ENCODE results near the gene ZNF180.

ZNF180 gene

GRCh38 chr19:44447916-44448674, 52.2 kb downstream of the ZNF180 start, which contains the start of gene ZNF229 (continued):
- TF ChIP-seq MEIS1 (CRISPR knock-in tag; IDR thresholded peaks at IDR 0.05; ENCODE audit: borderline replicate concordance) (no peak), ZSCAN18 (tag by site-specific recombination; IDR thresholded peaks at IDR 0.05) (no peak), HIC1 (tag by site-specific recombination; IDR thresholded peaks at IDR 0.05) (no peak), ZSCAN16 (tag by site-specific recombination; IDR thresholded peaks at IDR 0.05) (no peak), ZBTB17 (tag by site-specific recombination; IDR thresholded peaks at IDR 0.05) (peak; percentile 93), ZNF214 (tag by site-specific recombination; IDR thresholded peaks at IDR 0.05; ENCODE audit: borderline replicate concordance) (no peak), ZBTB6 (tag by site-specific recombination; IDR thresholded peaks at IDR 0.05) (no peak), ZNF514 (tag by site-specific recombination; IDR thresholded peaks at IDR 0.05) (no peak), ZNF518A (tag by site-specific recombination; conservative IDR thresholded peaks at IDR 0.05; ENCODE audit: low read depth) (peak; percentile 99), ZNF157 (tag by site-specific recombination; IDR thresholded peaks at IDR 0.05) (no peak), ZNF433 (tag by site-specific recombination; IDR thresholded peaks at IDR 0.05; ENCODE audit: low read depth) (no peak), ZNF623 (tag by site-specific recombination; IDR thresholded peaks at IDR 0.05) (no peak), ZNF155 (tag by site-specific recombination; IDR thresholded peaks at IDR 0.05) (no peak), ZNF169 (tag by site-specific recombination; IDR thresholded peaks at IDR 0.05) (no peak), ZNF837 (tag by site-specific recombination; IDR thresholded peaks at IDR 0.05) (no peak), ZNF560 (tag by site-specific recombination; IDR thresholded peaks at IDR 0.05; ENCODE audit: borderline replicate concordance) (no peak), ZFP3 (tag by site-specific recombination; IDR thresholded peaks at IDR 0.05; ENCODE audit: low read depth) (no peak), ZNF621 (tag by site-specific recombination; IDR thresholded peaks at IDR 0.05) (no peak), BCL11A (tag by site-specific recombination; IDR thresholded peaks at IDR 0.05; ENCODE audit: low read depth) (no peak), ZNF362 (tag by site-specific recombination; IDR thresholded peaks at IDR 0.05) (no peak), ZSCAN4 (tag by site-specific recombination; IDR thresholded peaks at IDR 0.05) (no peak), ZNF629 (tag by site-specific recombination; IDR thresholded peaks at IDR 0.05) (peak; percentile 56), ZNF394 (tag by site-specific recombination; IDR thresholded peaks at IDR 0.05; ENCODE audit: borderline replicate concordance) (no peak; the same call in 1 of the 2 replicates), BCL11B (tag by site-specific recombination; IDR thresholded peaks at IDR 0.05; ENCODE audit: low read depth) (no peak), FEZF1 (tag by site-specific recombination; IDR thresholded peaks at IDR 0.05) (no peak), ZNF211 (tag by site-specific recombination; IDR thresholded peaks at IDR 0.05; ENCODE audit: low read depth) (no peak), ZBTB48 (tag by site-specific recombination; IDR thresholded peaks at IDR 0.05) (peak; percentile 40; the same call in 1 of the 2 replicates), ZNF311 (tag by site-specific recombination; IDR thresholded peaks at IDR 0.05; ENCODE audit: borderline replicate concordance) (no peak)
